ENCODE data around the gene ATP2B3. TPM values are rescaled to one million over a fixed set of nuclear protein-coding genes. Genes with fewer than 3 reads are reported as not detected.
"Not testable (repeated sequence)": the region's sequence is repeated elsewhere in the genome, so short reads cannot be mapped to it uniquely, and the experiment has no call there.

ATP2B3 gene
- total RNA-seq, 2 donors from 2014 or later: 0.85 TPM; not detected in 1

- intact Hi-C loops (cut with DNase I): no loop called here
- H3K4me3 ChIP-seq: no peak overlapping the region
- H3K27ac ChIP-seq: no peak overlapping the region
- no peaks in the 10 kb centered on the region for H3K27me3 ChIP-seq (replicated peaks; ENCODE audit: insufficient read depth)
- H3K36me3 ChIP-seq: no peaks in the 10 kb centered on the region
- TF ChIP-seq CTCF (IDR thresholded peaks at IDR 0.05) (no peak), POLR2A (IDR thresholded peaks at IDR 0.05) (no peak)
- 90% methylated on average over 7 of the region's 17 CpGs for WGBS
- DNase-seq (ENCODE audit: low spot score): no peak
- H3K9me3 ChIP-seq: no peaks in the 10 kb centered on the region
- no peaks in the 10 kb centered on the region for H3K4me1 ChIP-seq (replicated peaks)
Observed at GRCh38 chrX:153603131-153603656, 85.8 kb downstream of the ATP2B3 start.

DNA sequence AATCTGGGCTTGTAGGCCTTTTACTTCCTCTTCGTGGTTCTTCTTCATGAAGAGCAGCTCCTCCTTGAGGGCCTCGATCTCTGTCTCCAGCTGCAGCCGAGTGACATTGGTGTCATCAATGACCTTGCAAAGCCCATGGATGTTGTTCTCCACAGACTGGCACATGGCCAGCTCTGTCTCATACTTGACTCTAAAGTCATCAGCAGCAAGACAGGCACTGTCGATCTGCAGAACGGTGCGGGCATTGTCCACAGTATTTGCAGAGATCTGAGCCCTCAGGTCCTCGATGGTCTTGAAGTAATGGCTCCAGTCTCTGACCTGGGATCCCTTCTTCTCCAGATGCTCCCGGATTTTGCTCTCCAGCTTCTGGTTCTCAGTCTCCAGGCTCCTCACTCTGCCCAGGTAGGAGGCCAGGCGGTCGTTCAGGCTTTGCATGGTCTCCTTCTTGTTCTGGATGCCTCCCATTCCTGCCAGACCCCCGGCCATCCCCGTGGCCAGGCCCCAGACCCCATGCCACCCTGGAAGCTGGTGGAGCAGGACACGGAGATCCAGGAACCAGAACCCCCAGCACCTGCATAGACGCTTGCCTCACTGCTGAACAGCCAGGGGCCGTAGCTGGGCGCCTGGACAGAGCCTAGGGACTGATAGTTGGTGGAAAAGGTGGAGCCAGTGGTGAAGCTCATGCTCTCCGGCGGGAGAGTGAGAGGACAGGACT, 87.4 kb downstream of the ATP2B3 start:
- H3K36me3 ChIP-seq; H3K9me3 ChIP-seq; H3K4me3 ChIP-seq; H3K27me3 ChIP-seq (replicated peaks; ENCODE audit: insufficient read depth); H3K4me1 ChIP-seq (replicated peaks); H3K27ac ChIP-seq; DNase-seq (ENCODE audit: low spot score); intact Hi-C loops (cut with DNase I): not testable (repeated sequence)
- WGBS: 91% methylated on average over 17 of the region's 18 CpGs

- Histone ChIP-seq H3K27ac (no peak overlapping the region), H3K4me3 (no peak overlapping the region), H3K4me1 (replicated peaks) (no peaks in the 10 kb centered on the region), H3K27me3 (replicated peaks; ENCODE audit: insufficient read depth) (no peaks in the 10 kb centered on the region), H3K36me3 (no peaks in the 10 kb centered on the region), H3K9me3 (no peaks in the 10 kb centered on the region)
- 93% methylated on average over 23 of the region's 23 CpGs for WGBS
- intact Hi-C loops (cut with DNase I): no loop called here
- no peak for DNase-seq (ENCODE audit: low spot score)
- no peak for TF ChIP-seq POLR2A (IDR thresholded peaks at IDR 0.05)
- TF ChIP-seq POLR2AphosphoS5 (IDR thresholded peaks at IDR 0.05): no peak
- TF ChIP-seq CTCF (IDR thresholded peaks at IDR 0.05): no peak
Observed at GRCh38 chrX:153606503-153606902, 89.1 kb downstream of the ATP2B3 start.

- no peaks in the 10 kb centered on the region for H3K9me3 ChIP-seq
- DNase-seq (ENCODE audit: low spot score): no peak
- intact Hi-C loops (cut with DNase I): no loop called here
- no peak overlapping the region for H3K4me3 ChIP-seq
- no peaks in the 10 kb centered on the region for H3K4me1 ChIP-seq (replicated peaks)
- no peak overlapping the region for H3K27ac ChIP-seq
- no peaks in the 10 kb centered on the region for H3K36me3 ChIP-seq
- no peaks in the 10 kb centered on the region for H3K27me3 ChIP-seq (replicated peaks; ENCODE audit: insufficient read depth)
- WGBS: 86% methylated on average over 2 of the region's 2 CpGs
- TF ChIP-seq POLR2AphosphoS5 (IDR thresholded peaks at IDR 0.05) (no peak), CTCF (IDR thresholded peaks at IDR 0.05) (no peak), POLR2A (IDR thresholded peaks at IDR 0.05) (no peak)
Observed at GRCh38 chrX:153608376-153608775, 90.9 kb downstream of the ATP2B3 start.

GRCh38 chrX:153608806-153609205, 91.4 kb downstream of the ATP2B3 start:
- Histone ChIP-seq H3K9me3 (no peaks in the 10 kb centered on the region), H3K27ac (no peak overlapping the region), H3K4me3 (no peak overlapping the region), H3K36me3 (no peaks in the 10 kb centered on the region), H3K27me3 (replicated peaks; ENCODE audit: insufficient read depth) (no peaks in the 10 kb centered on the region), H3K4me1 (replicated peaks) (no peaks in the 10 kb centered on the region)
- WGBS: 85% methylated on average over 4 of the region's 4 CpGs
- DNase-seq (ENCODE audit: low spot score): no peak
- intact Hi-C loops (cut with DNase I): no loop called here
- no peak for TF ChIP-seq CTCF (IDR thresholded peaks at IDR 0.05)
- TF ChIP-seq POLR2A (IDR thresholded peaks at IDR 0.05): no peak
- TF ChIP-seq POLR2AphosphoS5 (IDR thresholded peaks at IDR 0.05): no peak
